Esophagus muscularis mucosa (tissue), 4 donors: ENCODE measurements around the gene SH3RF3.

Experiments used
- CTCF ChIP-seq, 3 experiments: fragments of 200-600 bp in 2 of 3; fragments of 450-650 bp in 1 of 3; sonication (generic) in 2 of 3; IDR thresholded peaks; one replicate each; pipeline ENCODE4 v1.5.1; 2017 to 2019; ENCODE audit warnings: antibody characterized with exemption in 3 of 3, mild to moderate bottlenecking in 2 of 3, moderate library complexity in 1 of 3
- EP300 ChIP-seq: sonication (generic); formaldehyde crosslinking; IDR thresholded peaks from one replicate; pipeline ENCODE4 v1.6.1; 2017; ENCODE audit warnings: antibody characterized with exemption
- POLR2A ChIP-seq: fragments of 450-650 bp; IDR thresholded peaks from one replicate; pipeline ENCODE4 v1.6.1; 2017; ENCODE audit warnings: antibody characterized with exemption, moderate library complexity, mild to moderate bottlenecking, low read depth
- POLR2AphosphoS5 ChIP-seq, 2 donors: sonication (generic); formaldehyde crosslinking; IDR thresholded peaks; one replicate each; pipeline ENCODE4 v1.6.1; 2017; ENCODE audit warnings: antibody characterized with exemption in 2 of 2

GRCh38 chr2:109259671-109260070 lies 130.7 kb downstream of the SH3RF3 start:
- no peak for TF ChIP-seq CTCF (IDR thresholded peaks at IDR 0.05)
- no peak for TF ChIP-seq POLR2AphosphoS5 (IDR thresholded peaks at IDR 0.05)
- TF ChIP-seq EP300: no peak
- no peak for TF ChIP-seq POLR2A
